Kidney epithelial cell (primary cell): ENCODE results near the gene COG4. TPM values are rescaled to one million over a fixed set of nuclear protein-coding genes. Genes with fewer than 3 reads are reported as not detected.

Experiments
- DNase-seq: peaks from one replicate; pipeline ENCODE4 v3.0.0-alpha.2; 2010; ENCODE audit warnings: low read depth
- H3K27me3 ChIP-seq: 2 replicates; pipeline ENCODE4 v1.6.0; 2011; ENCODE audit warnings: low read length; ENCODE audit not compliant: control insufficient read depth, insufficient read depth
- H3K36me3 ChIP-seq: 2 replicates; pipeline ENCODE4 v1.5.1; 2011; ENCODE audit warnings: low read length; ENCODE audit not compliant: control insufficient read depth, insufficient read depth
- H3K4me3 ChIP-seq: 2 replicates; pipeline ENCODE4 v1.5.1; 2011; ENCODE audit warnings: low read depth, mild to moderate bottlenecking, control low read depth, low read length
- CTCF ChIP-seq: IDR thresholded peaks from 2 replicates; pipeline ENCODE4 v1.5.1; 2011; ENCODE audit warnings: mild to moderate bottlenecking, moderate library complexity, low read length, control low read depth, inconsistent platforms; ENCODE audit not compliant: insufficient read depth, poor library complexity, severe bottlenecking
- total RNA-seq: library from RNA; depleted of rRNA; stranded (reverse); fragments of >200 nt; gene quantifications from 2 replicates; pipeline ENCODE4 v1.2.3, GENCODE V29; 2015

The COG4 gene
- total RNA-seq, 1 donor from 2014 or later: 46.4 TPM

DNA sequence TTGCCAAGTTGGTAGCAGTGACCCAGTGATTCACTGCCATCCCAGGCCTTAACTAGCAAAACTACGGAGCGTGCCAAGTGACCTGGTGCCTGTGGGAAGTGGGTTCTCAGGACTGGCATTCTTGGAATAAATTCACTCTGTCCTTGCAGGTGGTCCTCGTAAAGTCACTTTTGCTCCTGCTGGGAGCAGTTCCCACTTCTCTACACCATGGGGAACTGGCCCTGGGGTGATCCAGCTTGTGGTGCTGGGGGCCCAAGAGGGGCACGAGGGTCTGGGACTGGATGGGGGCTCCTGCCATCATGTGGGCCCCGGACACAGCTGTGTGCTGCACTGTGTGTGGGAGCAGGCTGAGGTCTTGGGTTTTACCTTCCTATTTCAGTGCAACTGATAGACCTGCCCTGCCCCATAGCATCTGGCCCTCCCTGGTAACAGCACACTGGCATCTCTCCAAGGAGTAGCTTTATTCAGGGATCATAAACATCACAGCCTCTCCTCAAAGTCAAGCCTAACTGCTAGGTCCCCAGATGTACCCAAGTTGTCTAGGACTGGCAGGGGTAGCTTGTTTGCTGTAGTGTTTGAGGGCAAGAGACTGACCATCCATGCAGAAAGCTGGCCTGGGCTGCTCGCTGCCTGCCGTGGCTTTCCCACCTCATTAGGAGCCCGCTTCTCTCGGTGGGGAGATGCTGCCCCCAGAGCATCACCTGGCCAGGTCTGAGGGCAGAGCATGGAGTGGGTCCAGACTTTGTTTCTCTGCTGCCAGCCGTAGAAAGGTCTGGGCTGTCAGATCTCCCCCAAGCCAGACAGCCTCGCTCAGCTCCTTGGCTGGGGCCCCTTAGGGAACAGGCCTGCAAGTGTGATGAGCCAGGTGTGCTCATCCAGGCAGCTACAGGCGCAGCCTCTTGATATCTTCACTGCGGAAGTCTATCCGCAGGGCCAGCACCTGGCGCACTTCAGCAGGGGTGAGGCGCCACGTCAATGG is 42.9 kb downstream of the COG4 start:
- no peaks in the 10 kb centered on the region for H3K27me3 ChIP-seq

GRCh38 chr16:70478912-70479341 is 44.4 kb downstream of the COG4 start:
- no peak for DNase-seq
- Histone ChIP-seq H3K27me3 (no peaks in the 10 kb centered on the region), H3K36me3 (peaks cover 13% of the 10 kb centered on the region), H3K4me3 (no peak overlapping the region)
- no peak for TF ChIP-seq CTCF

More for the DNA sequence above, 42.9 kb downstream of the COG4 start:
- no peak for TF ChIP-seq CTCF
- Histone ChIP-seq H3K36me3 (peaks cover 13% of the 10 kb centered on the region), H3K4me3 (no peak overlapping the region)
- no peak for DNase-seq

- H3K36me3 ChIP-seq: peaks cover 11% of the 10 kb centered on the region
- no peak for DNase-seq
- TF ChIP-seq CTCF: no peak
- no peak overlapping the region for H3K4me3 ChIP-seq
- H3K27me3 ChIP-seq: no peaks in the 10 kb centered on the region
Observed at GRCh38 chr16:70478169-70478568, 45.2 kb downstream of the COG4 start.

- H3K27me3 ChIP-seq: no peaks in the 10 kb centered on the region
- DNase-seq: peak; percentile 67
- TF ChIP-seq CTCF: no peak
- H3K36me3 ChIP-seq: peaks cover 8% of the 10 kb centered on the region
- H3K4me3 ChIP-seq: no peak overlapping the region
Observed at GRCh38 chr16:70476272-70477020, 46.9 kb downstream of the COG4 start.

DNA sequence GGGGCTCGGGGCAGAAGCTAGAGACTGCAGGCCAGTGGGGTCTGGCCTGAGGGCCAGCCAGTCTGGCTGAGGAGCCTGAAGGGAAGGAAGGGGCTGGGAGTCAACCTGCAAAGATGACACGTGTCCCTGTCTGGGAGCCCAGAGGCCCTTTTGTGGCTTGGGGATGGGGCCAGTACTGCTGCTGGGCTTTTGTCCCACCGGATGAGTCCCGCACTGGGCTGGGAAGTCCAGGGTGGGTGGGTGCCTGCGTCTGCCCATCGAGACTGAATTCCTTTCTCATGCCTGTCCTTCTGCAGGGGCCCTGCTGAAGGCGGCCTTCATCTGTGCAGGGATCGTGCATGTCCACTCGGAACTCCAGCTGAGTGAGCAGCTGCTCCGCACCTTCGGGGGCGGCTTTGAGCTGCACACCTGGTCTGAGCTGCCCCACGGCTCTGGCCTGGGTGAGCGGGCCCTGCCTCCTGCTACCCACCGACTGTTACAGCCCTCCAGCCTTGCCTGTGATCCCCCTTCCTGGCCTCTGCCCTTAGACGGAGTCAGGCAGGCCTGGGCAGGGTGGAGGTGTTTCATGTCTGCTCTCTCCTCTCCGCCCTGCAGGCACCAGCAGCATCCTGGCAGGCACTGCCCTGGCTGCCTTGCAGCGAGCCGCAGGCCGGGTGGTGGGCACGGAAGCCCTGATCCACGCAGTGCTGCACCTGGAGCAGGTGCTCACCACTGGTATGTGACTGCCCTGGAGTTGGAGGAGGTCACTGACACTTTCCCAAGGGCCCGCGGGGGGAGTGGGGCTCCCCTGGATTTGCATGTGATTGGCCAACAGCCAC is 48.1 kb downstream of the COG4 start:
- Histone ChIP-seq H3K27me3 (no peaks in the 10 kb centered on the region), H3K36me3 (peaks cover 5% of the 10 kb centered on the region), H3K4me3 (no peak overlapping the region)
- no peak for TF ChIP-seq CTCF
- no peak for DNase-seq
